Right lobe of liver (tissue), 6 donors: ENCODE data around the gene FBXW11. TPM values are rescaled to one million over a fixed set of nuclear protein-coding genes. Genes with fewer than 3 reads are reported as not detected.
A peak's percentile ranks its signal among the peaks of the same experiment; 100 is the strongest.

Experiments
- ATAC-seq, 4 donors: fragments of 200-7000 bp; cut with Tn5 transposase; one replicate each; pipeline ENCODE4 v1.9.1; 2020; ENCODE audit warnings: mild to moderate bottlenecking in 4 of 4, moderate library complexity in 4 of 4
- DNase-seq, 3 donors: peaks; one replicate each; pipeline ENCODE4 v3.0.0-alpha.2; 2020
- H3K27ac ChIP-seq, 3 donors: fragments of 200-600 bp; one replicate each; pipeline ENCODE4 v1.8.0; 2022
- H3K27me3 ChIP-seq, 2 donors: fragments of 200-600 bp; one replicate each; pipeline ENCODE4 v1.8.0; 2022
- H3K36me3 ChIP-seq, 4 donors: fragments of 200-600 bp; sonication (generic) in 1 of 4; one replicate each; pipeline versions ENCODE4 v1.5.1 to v1.8.0; 2017 to 2022; ENCODE audit warnings: control low read depth in 1 of 4
- H3K4me1 ChIP-seq, 4 donors: fragments of 200-600 bp; sonication (generic) in 1 of 4; one replicate each; pipeline versions ENCODE4 v1.5.1 to v1.8.0; 2017 to 2022; ENCODE audit warnings: control low read depth in 1 of 4
- H3K4me3 ChIP-seq, 3 donors: fragments of 200-600 bp; one replicate each; pipeline ENCODE4 v1.8.0; 2022
- H3K9me3 ChIP-seq, 4 donors: fragments of 200-600 bp; sonication (generic) in 1 of 4; one replicate each; pipeline versions ENCODE4 v1.5.1 to v1.8.0; 2017 to 2022; ENCODE audit warnings: control low read depth in 1 of 4
- CTCF ChIP-seq, 4 donors: fragments of 200-600 bp in 3 of 4; fragments of 450-650 bp in 1 of 4; IDR thresholded peaks; one replicate each; pipeline versions ENCODE4 v1.5.1 to v1.8.0; 2016 to 2022; ENCODE audit warnings: antibody characterized with exemption in 4 of 4, mild to moderate bottlenecking in 2 of 4
- POLR2A ChIP-seq: fragments of 450-650 bp; IDR thresholded peaks from one replicate; pipeline ENCODE4 v1.6.1; 2017; ENCODE audit warnings: antibody characterized with exemption, mild to moderate bottlenecking
- WGBS: methylation state at CpG from one replicate; pipeline ENCODE4 v1.1.6; 2018; ENCODE audit warnings: low coverage, low lambda C conversion rate; ENCODE audit not compliant: insufficient coverage; ENCODE audit errors: missing lambda C conversion rate; 5-methylcytosine and 5-hydroxymethylcytosine counted together
- intact Hi-C, 2 donors: fragments of 100-400 bp; cut with DNase I; formaldehyde crosslinking; loops; one replicate each; pipeline versions ENCODE4 v1.11.2 to v1.14.1; 2022
- total RNA-seq, 6 experiments: library from RNA; depleted of rRNA in 2 of 6; stranded (reverse); fragments of >200 nt in 2 of 6; fragmentation: NEBNext Ultra II Directional in 3 of 6; extraction: Animal tissue kit (Norgen Biotek cat#: 25700) in 3 of 6; gene quantifications; one replicate each; pipeline versions ENCODE4 v1.1.0 to v1.2.4, GENCODE V29; 2016 to 2023
- donor health status: DM: no; HTN: yes; CAD: no.
- donor health status: DM: no; HTN: no; CAD: no.
- donor health status: DM: no; HTN: no; CAD: no.
- donor health status: DM: no; HTN: yes; CAD: no.
- donor health status: DM: no; HTN: yes; CAD: no.

Gene FBXW11
- total RNA-seq, 6 experiments from 2014 or later = 19.9 to 35.9 (median 28.4) TPM

- TF ChIP-seq POLR2A = no peak
- no peak for TF ChIP-seq CTCF (IDR thresholded peaks at IDR 0.05)
- Histone ChIP-seq H3K36me3 (no peaks in the 10 kb centered on the region), H3K4me3 (no peak overlapping the region), H3K27me3 (no peaks in the 10 kb centered on the region), H3K4me1 (peaks cover 0 to 51% (median 19%) of the 10 kb centered on the region in 4 donors), H3K27ac (no peak overlapping the region), H3K9me3 (no peaks in the 10 kb centered on the region)
- ATAC-seq = no peak
- intact Hi-C loops = no loop called here
- DNase-seq = no peak
- WGBS = 78% methylated on average over 4 of the region's 4 CpGs
Observed at GRCh38 chr5:171955761-171956160, 50.7 kb downstream of the FBXW11 start.

- peak in 1 of 4 donors; percentile 20 for ATAC-seq
- Histone ChIP-seq H3K27me3 (no peaks in the 10 kb centered on the region), H3K4me1 (peaks cover 0 to 51% (median 19%) of the 10 kb centered on the region in 4 donors), H3K36me3 (no peaks in the 10 kb centered on the region), H3K9me3 (no peaks in the 10 kb centered on the region), H3K27ac (peak overlapping the region in 1 of 3 donors; percentile 20), H3K4me3 (no peak overlapping the region)
- no peak for TF ChIP-seq CTCF (IDR thresholded peaks at IDR 0.05)
- no peak for TF ChIP-seq POLR2A
- DNase-seq = no peak
- intact Hi-C loops = no loop called here
- 25% methylated on average over 1 of the region's 1 CpG for WGBS
Observed at GRCh38 chr5:171954721-171955120, 51.7 kb downstream of the FBXW11 start.

- no peak overlapping the region for H3K27ac ChIP-seq
- no peaks in the 10 kb centered on the region for H3K27me3 ChIP-seq
- TF ChIP-seq CTCF (IDR thresholded peaks at IDR 0.05) (no peak), POLR2A (no peak)
- no peaks in the 10 kb centered on the region for H3K9me3 ChIP-seq
- no peaks in the 10 kb centered on the region for H3K36me3 ChIP-seq
- no peak overlapping the region for H3K4me3 ChIP-seq
- intact Hi-C loops = no loop called here
- ATAC-seq (peak; percentile 48 to 85 (median 56)), DNase-seq (no peak)
- peaks cover 0 to 51% (median 19%) of the 10 kb centered on the region in 4 donors for H3K4me1 ChIP-seq
- WGBS = 46% methylated on average over 2 of the region's 2 CpGs
Observed at GRCh38 chr5:171953860-171954701, 52.4 kb downstream of the FBXW11 start.

GRCh38 chr5:171952021-171952420, 54.4 kb downstream of the FBXW11 start:
- intact Hi-C loops = no loop called here
- DNase-seq (no peak), ATAC-seq (no peak)
- TF ChIP-seq CTCF (IDR thresholded peaks at IDR 0.05) = no peak
- TF ChIP-seq POLR2A = no peak
- WGBS = 70% methylated on average over 5 of the region's 5 CpGs
- Histone ChIP-seq H3K4me1 (peaks cover 0 to 34% (median 16%) of the 10 kb centered on the region in 4 donors), H3K4me3 (no peak overlapping the region), H3K9me3 (no peaks in the 10 kb centered on the region), H3K27ac (no peak overlapping the region), H3K36me3 (no peaks in the 10 kb centered on the region), H3K27me3 (no peaks in the 10 kb centered on the region)
